HG02885 (cell line): ENCODE measurements around the gene CACNG8.

Source experiments
- ATAC-seq: cut with Tn5 transposase; IDR thresholded peaks from one replicate; pipeline ENCODE4 v1.9.1; 2021; ENCODE audit warnings: mild to moderate bottlenecking; ENCODE audit not compliant: unreplicated experiment, poor library complexity

Gene CACNG8

GRCh38 chr19:53961523-53962356 is 997 bp upstream of the CACNG8 start:
- ATAC-seq = no peak

DNA sequence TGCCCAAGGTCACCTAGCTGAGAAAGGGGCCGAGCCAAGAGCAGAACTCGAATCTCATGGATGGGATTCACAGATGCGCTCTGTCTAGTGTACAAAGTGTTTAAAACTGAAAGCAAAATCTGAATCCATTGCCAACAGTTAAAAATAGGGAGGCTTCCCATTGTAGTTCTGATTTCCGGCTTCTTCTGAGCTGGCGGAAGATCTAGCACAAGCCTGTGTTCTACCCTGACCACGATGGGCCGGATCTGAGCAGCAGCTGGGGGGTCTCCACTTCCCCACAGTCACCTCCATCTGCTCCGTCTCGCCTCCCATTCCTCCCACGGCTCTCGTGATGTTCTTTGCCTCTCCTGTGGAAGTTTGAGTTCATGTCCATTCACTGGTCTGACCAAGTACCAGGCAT is 2.4 kb downstream of the CACNG8 start:
- no peak for ATAC-seq

GRCh38 chr19:53966931-53967330 is 4.2 kb downstream of the CACNG8 start:
- no peak for ATAC-seq

- no peak for ATAC-seq
Observed at GRCh38 chr19:53969366-53969765, 6.6 kb downstream of the CACNG8 start.

DNA sequence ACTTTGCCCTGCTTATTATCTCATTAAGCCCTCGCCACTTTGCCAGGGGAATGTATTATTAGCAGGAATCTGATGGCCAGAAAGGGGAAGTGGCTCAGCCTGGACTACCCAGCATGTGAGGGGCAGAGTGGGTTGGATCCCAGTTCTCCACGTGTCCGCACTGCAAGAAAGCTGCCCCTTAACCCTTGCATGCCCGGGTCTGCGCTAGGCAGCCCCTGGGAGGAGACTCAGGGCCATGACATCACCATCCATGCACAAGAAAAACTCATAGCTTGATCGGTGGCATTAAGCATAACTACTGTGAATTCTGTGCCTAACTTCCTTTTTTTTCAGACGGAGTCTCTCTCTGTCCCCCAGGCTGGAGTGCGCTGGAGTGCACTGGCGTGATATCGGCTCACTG is 8.9 kb downstream of the CACNG8 start:
- no peak for ATAC-seq

DNA sequence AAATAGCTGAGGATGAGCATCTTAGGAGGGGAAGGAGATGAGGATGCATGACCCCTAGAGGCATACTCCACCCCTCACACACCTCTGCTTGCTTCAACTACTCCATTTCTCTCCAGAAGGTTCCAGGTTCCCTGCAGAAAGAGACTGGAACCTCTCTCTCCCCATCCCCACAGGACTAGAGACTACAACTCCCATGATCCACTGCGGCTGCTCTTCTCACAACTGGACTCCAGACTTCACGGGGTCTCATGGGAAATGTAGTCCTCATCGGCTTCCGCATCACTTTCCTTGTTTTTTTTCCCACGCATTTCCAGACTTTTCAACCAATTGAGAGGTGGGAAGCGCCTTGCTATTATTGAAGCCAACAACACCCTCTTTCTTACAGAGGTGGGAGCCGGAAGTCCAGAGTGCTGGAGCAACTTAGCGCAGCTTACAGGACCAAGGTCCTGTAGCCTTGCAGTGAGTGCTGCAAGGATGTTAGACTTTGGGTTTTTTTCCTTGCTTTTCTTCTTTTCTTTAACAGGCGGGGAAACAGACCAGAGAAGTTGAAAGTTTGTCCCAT is 14.8 kb downstream of the CACNG8 start:
- ATAC-seq = no peak

- no peak for ATAC-seq
Observed at GRCh38 chr19:53977991-53978731, 15.4 kb downstream of the CACNG8 start.

GRCh38 chr19:53978975-53979801 is 16.5 kb downstream of the CACNG8 start:
- no peak for ATAC-seq

- no peak for ATAC-seq
Observed at GRCh38 chr19:53980539-53981375, 18.0 kb downstream of the CACNG8 start.

GRCh38 chr19:53981376-53981951 is 18.7 kb downstream of the CACNG8 start:
- no peak for ATAC-seq

DNA sequence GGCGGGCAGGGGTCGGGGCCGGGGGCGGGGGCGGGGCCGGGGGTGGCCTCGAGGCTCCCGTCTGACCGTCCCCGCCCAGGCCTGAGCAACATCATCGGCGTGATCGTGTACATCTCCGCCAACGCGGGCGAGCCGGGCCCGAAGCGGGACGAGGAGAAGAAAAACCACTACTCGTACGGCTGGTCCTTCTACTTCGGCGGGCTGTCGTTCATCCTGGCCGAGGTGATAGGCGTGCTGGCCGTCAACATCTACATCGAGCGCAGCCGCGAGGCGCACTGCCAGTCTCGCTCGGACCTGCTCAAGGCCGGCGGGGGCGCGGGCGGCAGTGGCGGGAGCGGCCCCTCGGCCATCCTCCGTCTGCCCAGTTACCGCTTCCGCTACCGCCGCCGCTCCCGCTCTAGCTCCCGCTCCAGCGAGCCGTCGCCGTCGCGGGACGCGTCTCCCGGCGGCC is 19.3 kb downstream of the CACNG8 start:
- no peak for ATAC-seq

GRCh38 chr19:53982611-53983010 is 19.9 kb downstream of the CACNG8 start:
- no peak for ATAC-seq

DNA sequence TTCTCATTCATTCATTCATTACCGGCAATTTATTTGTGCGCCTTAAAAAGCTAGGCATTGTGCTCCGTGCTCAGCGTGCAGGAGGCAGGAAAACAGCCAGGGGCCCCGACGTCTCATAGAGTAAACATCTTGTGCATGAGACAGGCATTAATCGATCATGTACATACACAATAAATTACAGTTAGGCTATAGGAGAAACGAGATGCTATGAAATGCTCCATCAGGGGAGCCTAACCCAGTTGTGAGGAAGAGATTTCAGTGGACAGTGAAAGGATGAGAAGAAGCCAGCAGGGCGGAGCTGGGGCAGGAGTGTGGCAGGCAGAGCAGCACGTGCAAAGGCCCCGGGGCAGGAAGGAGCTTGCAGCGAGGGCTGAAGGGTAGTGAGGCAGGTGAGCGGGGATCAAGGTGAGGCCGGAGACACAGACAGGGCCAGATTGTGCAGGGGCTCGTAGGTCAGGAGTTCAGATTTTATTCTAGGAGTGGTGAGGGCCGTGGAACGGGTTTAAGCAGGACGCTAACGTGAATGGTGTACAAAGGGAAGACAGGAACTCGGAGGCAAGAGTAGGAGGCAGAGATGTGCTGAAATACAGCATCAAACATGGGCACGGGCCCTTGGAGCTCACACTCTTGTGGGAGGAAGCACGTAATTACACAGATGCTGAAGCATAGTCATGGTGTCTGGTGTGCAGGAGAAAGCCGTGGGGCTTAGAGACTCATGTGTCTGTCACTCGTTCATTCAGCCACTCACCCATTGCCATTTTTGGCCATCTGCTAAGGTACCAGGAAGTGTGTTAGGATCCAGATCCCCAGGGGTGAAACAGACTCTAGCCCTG is 20.9 kb downstream of the CACNG8 start:
- no peak for ATAC-seq

DNA sequence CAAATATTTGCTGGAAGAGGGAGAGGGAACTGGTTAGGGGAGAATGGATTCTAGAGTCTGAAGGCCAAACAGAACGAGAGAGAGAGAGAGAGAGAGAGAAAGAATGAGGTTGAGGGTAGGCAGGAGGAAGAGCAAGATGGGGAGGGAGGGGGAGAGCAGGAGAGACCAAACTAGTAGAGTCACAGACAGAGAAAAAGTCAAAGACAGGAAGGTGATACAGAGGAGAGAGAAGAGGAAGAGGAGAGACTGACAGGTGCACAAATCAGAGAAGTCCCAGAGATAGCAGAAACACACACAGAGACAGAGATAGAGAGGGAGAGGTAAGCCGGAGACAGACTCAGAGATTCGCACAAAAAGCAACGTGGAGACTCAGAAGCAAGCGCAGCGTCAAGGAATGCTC is 23.1 kb downstream of the CACNG8 start:
- no peak for ATAC-seq

GRCh38 chr19:53988981-53989380 is 26.2 kb downstream of the CACNG8 start:
- ATAC-seq = no peak

DNA sequence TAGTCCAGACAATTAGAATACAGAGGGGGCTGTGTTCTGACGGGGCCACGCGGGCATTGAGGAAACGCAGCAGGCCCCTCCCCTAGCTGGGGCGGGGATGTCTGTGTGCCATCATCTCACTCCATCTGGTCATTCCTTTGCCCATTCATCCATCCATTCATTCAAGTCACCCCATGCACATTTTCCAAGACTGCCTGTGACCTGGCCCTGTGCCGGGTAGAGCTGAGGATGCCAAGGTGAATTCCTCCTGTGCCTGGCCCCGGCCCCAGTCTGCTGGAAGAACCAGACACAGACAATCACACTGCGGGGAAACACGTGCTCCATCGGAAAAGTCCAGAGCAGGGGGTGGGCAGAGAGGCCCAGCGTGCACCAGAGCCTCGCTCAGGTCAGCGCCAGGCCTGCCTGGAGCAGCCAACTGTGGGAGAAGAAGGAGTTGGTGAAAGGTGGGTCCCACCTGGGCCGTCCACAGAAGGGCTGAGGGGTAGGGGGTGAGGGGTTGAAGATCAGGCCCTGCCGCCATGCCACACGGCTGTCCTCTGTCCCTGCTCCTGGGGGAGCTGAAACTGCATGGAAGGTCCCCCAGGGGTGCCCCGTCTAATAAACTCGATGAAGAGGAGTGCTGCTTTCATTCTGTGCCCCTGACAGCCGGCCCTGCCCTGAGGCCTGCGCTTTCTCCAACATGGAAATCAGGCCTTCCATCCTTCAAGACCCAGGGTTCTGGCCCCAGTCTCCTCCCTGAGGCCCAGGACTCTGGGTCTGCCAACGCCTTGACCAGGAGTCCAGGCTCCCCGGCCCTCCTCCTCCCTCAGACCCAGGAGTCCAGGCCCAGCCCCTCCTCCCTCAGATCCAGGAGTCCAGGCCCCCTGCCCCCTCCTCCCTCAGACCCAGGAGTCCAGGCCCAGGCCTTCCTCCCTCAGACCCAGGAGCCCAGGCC is 27.1 kb downstream of the CACNG8 start:
- no peak for ATAC-seq
